HG03469 (cell line): ENCODE measurements around the gene PDE6B.

Experiments used
- ATAC-seq: cut with Tn5 transposase; IDR thresholded peaks from one replicate; pipeline ENCODE4 v1.9.1; 2021; ENCODE audit warnings: mild to moderate bottlenecking, moderate library complexity, moderate number of reproducible peaks; ENCODE audit not compliant: unreplicated experiment

PDE6B gene

GRCh38 chr4:600166-600565 lies 25.2 kb upstream of the PDE6B start:
- ATAC-seq: no peak

- no peak for ATAC-seq
Measured at GRCh38 chr4:600850-601515, 24.4 kb upstream of the PDE6B start.

GRCh38 chr4:601612-602558 lies 23.5 kb upstream of the PDE6B start:
- ATAC-seq: no peak

- no peak for ATAC-seq
Measured at GRCh38 chr4:602559-602942, 22.8 kb upstream of the PDE6B start.

GRCh38 chr4:604131-604530 lies 21.2 kb upstream of the PDE6B start:
- no peak for ATAC-seq

GRCh38 chr4:605702-606425 lies 19.5 kb upstream of the PDE6B start:
- ATAC-seq: no peak

GRCh38 chr4:608236-608635 lies 17.1 kb upstream of the PDE6B start:
- ATAC-seq: no peak

GRCh38 chr4:609400-610050 lies 15.8 kb upstream of the PDE6B start:
- no peak for ATAC-seq

- no peak for ATAC-seq
Measured at GRCh38 chr4:610411-611261, 14.7 kb upstream of the PDE6B start.

- ATAC-seq: no peak
Measured at GRCh38 chr4:612052-612748, 13.2 kb upstream of the PDE6B start.

GRCh38 chr4:612749-613125 lies 12.6 kb upstream of the PDE6B start:
- ATAC-seq: no peak

GRCh38 chr4:613126-613525 lies 12.2 kb upstream of the PDE6B start:
- ATAC-seq: no peak

GRCh38 chr4:616091-616490 lies 9.3 kb upstream of the PDE6B start:
- ATAC-seq: no peak

- no peak for ATAC-seq
Measured at GRCh38 chr4:616911-617643, 8.3 kb upstream of the PDE6B start.

GRCh38 chr4:617644-618641 lies 7.4 kb upstream of the PDE6B start:
- no peak for ATAC-seq

- ATAC-seq: no peak
Measured at GRCh38 chr4:620201-620600, 5.2 kb upstream of the PDE6B start.

GRCh38 chr4:620851-621261 lies 4.5 kb upstream of the PDE6B start:
- no peak for ATAC-seq
